DND-41 (cell line): ENCODE results near the gene DCAKD.

Experiments used
- ATAC-seq: fragments of 200-7000 bp; cut with Tn5 transposase; 3 replicates; pipeline ENCODE4 v1.9.1; 2021; ENCODE audit warnings: low read depth; ENCODE audit not compliant: insufficient read depth
- DNase-seq: peaks from one replicate; pipeline ENCODE4 v3.0.0-alpha.2; 2020
- H2AFZ ChIP-seq: 2 replicates; pipeline ENCODE4 v1.6.0; 2012; ENCODE audit warnings: low read depth, low read length
- H3K27ac ChIP-seq: 2 replicates; pipeline ENCODE4 v1.5.1; 2012; ENCODE audit warnings: low read length, inconsistent platforms
- H3K27me3 ChIP-seq: fragments of 200-600 bp; sonication (generic); 2 replicates; pipeline ENCODE4 v1.6.0; 2012; ENCODE audit warnings: low read length, mild to moderate bottlenecking, inconsistent platforms; ENCODE audit not compliant: insufficient read depth, poor library complexity
- H3K36me3 ChIP-seq: 2 replicates; pipeline ENCODE4 v1.5.1; 2012; ENCODE audit warnings: low read length, inconsistent platforms; ENCODE audit not compliant: insufficient read depth
- H3K4me1 ChIP-seq: 2 replicates; pipeline ENCODE4 v1.5.1; 2012; ENCODE audit warnings: mild to moderate bottlenecking, low read length; ENCODE audit not compliant: insufficient read depth
- H3K4me2 ChIP-seq: 2 replicates; pipeline ENCODE4 v1.6.0; 2012; ENCODE audit warnings: mild to moderate bottlenecking, moderate library complexity, low read length, inconsistent platforms; ENCODE audit not compliant: insufficient read depth
- H3K4me3 ChIP-seq, 2 experiments: fragments of 200-600 bp in 1 of 2; shearing (Covaris generic) in 1 of 2; 2 replicates each; pipeline ENCODE4 v1.5.1; 2012 to 2016; ENCODE audit warnings: inconsistent platforms in 2 of 2, low read length in 2 of 2, mild to moderate bottlenecking in 2 of 2, low read depth in 1 of 2, moderate library complexity in 1 of 2
- H3K79me2 ChIP-seq: 2 replicates; pipeline ENCODE4 v1.6.0; 2012; ENCODE audit warnings: low read length, inconsistent platforms; ENCODE audit not compliant: insufficient read depth
- H3K9ac ChIP-seq: 2 replicates; pipeline ENCODE4 v1.6.0; 2012; ENCODE audit warnings: low read depth, mild to moderate bottlenecking, inconsistent platforms, low read length, moderate library complexity
- H3K9me3 ChIP-seq: 2 replicates; pipeline ENCODE4 v1.5.1; 2012; ENCODE audit warnings: low read length, moderate library complexity, mild to moderate bottlenecking, inconsistent platforms; ENCODE audit not compliant: insufficient read depth, severe bottlenecking
- H4K20me1 ChIP-seq: 2 replicates; pipeline ENCODE4 v1.6.0; 2012; ENCODE audit warnings: low read length; ENCODE audit not compliant: insufficient read depth
- EZH2 ChIP-seq: IDR thresholded peaks from 3 replicates; pipeline ENCODE4 v1.6.1; 2012; ENCODE audit warnings: borderline replicate concordance, low read depth, mild to moderate bottlenecking, moderate library complexity, low read length, inconsistent platforms; ENCODE audit not compliant: severe bottlenecking
- TF ChIP-seq, protein P1 (sequence below): IDR thresholded peaks from 2 replicates; pipeline ENCODE4 v1.5.1; 2012; ENCODE audit warnings: borderline replicate concordance, low read length, moderate library complexity, mild to moderate bottlenecking; ENCODE audit not compliant: poor library complexity, severe bottlenecking; ENCODE audit errors: extremely low read depth

Gene DCAKD

DNA sequence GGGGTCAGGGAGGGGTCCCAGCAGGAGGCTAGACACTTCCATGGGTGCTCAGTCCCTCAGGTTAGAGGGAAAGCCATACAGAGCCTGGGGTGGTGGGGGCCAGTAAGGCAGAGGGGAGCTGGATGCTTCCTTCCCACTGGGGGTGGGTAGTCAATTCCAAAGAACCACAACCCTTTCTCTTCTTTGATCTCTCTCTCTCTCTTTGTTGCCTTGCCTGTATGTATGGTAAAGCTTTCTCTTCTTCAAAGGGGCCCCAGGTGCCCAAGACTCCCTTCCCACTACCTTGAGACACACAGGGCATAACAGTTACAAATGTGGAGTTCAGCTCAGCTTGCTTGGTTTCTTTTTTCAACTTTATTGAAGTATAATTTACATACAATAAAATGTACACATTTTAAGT, 52.8 kb downstream of the DCAKD start:
- Histone ChIP-seq H3K4me2 (no peak overlapping the region), H3K9me3 (no peaks in the 10 kb centered on the region), H3K79me2 (no peaks in the 10 kb centered on the region), H4K20me1 (no peaks in the 10 kb centered on the region), H3K27ac (no peak overlapping the region), H3K4me1 (peaks cover 6% of the 10 kb centered on the region; the same call in 1 of the 2 replicates), H3K27me3 (no peaks in the 10 kb centered on the region), H3K4me3 (no peak overlapping the region), H3K9ac (no peak overlapping the region), H3K36me3 (no peaks in the 10 kb centered on the region), H2AFZ (no peak overlapping the region)
- TF ChIP-seq, protein P1, sequence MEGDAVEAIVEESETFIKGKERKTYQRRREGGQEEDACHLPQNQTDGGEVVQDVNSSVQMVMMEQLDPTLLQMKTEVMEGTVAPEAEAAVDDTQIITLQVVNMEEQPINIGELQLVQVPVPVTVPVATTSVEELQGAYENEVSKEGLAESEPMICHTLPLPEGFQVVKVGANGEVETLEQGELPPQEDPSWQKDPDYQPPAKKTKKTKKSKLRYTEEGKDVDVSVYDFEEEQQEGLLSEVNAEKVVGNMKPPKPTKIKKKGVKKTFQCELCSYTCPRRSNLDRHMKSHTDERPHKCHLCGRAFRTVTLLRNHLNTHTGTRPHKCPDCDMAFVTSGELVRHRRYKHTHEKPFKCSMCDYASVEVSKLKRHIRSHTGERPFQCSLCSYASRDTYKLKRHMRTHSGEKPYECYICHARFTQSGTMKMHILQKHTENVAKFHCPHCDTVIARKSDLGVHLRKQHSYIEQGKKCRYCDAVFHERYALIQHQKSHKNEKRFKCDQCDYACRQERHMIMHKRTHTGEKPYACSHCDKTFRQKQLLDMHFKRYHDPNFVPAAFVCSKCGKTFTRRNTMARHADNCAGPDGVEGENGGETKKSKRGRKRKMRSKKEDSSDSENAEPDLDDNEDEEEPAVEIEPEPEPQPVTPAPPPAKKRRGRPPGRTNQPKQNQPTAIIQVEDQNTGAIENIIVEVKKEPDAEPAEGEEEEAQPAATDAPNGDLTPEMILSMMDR = no peak
- no peak for TF ChIP-seq EZH2
- ATAC-seq (peak; percentile 91), DNase-seq (peak; percentile 53)

GRCh38 chr17:44997733-44998520, 53.5 kb downstream of the DCAKD start:
- H3K4me1 ChIP-seq = peaks cover 6% of the 10 kb centered on the region; the same call in 1 of the 2 replicates
- H3K79me2 ChIP-seq = no peaks in the 10 kb centered on the region
- H3K27me3 ChIP-seq = no peaks in the 10 kb centered on the region
- H3K9ac ChIP-seq = no peak overlapping the region
- H3K4me3 ChIP-seq = no peak overlapping the region
- H2AFZ ChIP-seq = no peak overlapping the region
- no peaks in the 10 kb centered on the region for H3K36me3 ChIP-seq
- TF ChIP-seq EZH2 = no peak
- TF ChIP-seq, protein P1 = no peak
- no peak overlapping the region for H3K27ac ChIP-seq
- no peak overlapping the region for H3K4me2 ChIP-seq
- no peaks in the 10 kb centered on the region for H4K20me1 ChIP-seq
- no peaks in the 10 kb centered on the region for H3K9me3 ChIP-seq
- no peak for ATAC-seq
- DNase-seq = no peak

- Histone ChIP-seq H3K9me3 (no peaks in the 10 kb centered on the region), H3K4me1 (peaks cover 6% of the 10 kb centered on the region; the same call in 1 of the 2 replicates), H4K20me1 (no peaks in the 10 kb centered on the region), H3K4me2 (no peak overlapping the region), H3K4me3 (no peak overlapping the region), H3K27me3 (no peaks in the 10 kb centered on the region), H3K27ac (no peak overlapping the region), H3K79me2 (no peaks in the 10 kb centered on the region), H3K9ac (no peak overlapping the region), H2AFZ (no peak overlapping the region), H3K36me3 (no peaks in the 10 kb centered on the region)
- no peak for ATAC-seq
- TF ChIP-seq, protein P1 = no peak
- TF ChIP-seq EZH2 = no peak
- DNase-seq = no peak
These were observed 55.1 kb downstream of the DCAKD start for GRCh38 chr17:44996304-44996703.
